NCI-H2107 treated with DMSO at 0.1 percent for 48 hours (cell line): ENCODE measurements around the gene RNF227.
"Not testable (repeated sequence)": the region's sequence is repeated elsewhere in the genome, so short reads cannot be mapped to it uniquely, and the experiment has no call there.

Source experiments
- DNase-seq: peaks from one replicate; lab custom pipeline; 2025; ENCODE audit not compliant: unreplicated experiment; lab: John Stamatoyannopoulos, UW

The RNF227 gene

GRCh38 chr17:7915611-7916384 is at the start of gene RNF227:
TSS of gene RNF227 (minus strand) at chr17:7916289. CDS start at chr17:7916195, 94 bp downstream.
- DNase-seq, result peak; percentile 87

- no peak for DNase-seq
Measured at GRCh38 chr17:7961421-7961820, 45.3 kb upstream of the RNF227 start.

GRCh38 chr17:7959503-7960253 is 43.6 kb upstream of the RNF227 start:
- DNase-seq, result no peak

DNA sequence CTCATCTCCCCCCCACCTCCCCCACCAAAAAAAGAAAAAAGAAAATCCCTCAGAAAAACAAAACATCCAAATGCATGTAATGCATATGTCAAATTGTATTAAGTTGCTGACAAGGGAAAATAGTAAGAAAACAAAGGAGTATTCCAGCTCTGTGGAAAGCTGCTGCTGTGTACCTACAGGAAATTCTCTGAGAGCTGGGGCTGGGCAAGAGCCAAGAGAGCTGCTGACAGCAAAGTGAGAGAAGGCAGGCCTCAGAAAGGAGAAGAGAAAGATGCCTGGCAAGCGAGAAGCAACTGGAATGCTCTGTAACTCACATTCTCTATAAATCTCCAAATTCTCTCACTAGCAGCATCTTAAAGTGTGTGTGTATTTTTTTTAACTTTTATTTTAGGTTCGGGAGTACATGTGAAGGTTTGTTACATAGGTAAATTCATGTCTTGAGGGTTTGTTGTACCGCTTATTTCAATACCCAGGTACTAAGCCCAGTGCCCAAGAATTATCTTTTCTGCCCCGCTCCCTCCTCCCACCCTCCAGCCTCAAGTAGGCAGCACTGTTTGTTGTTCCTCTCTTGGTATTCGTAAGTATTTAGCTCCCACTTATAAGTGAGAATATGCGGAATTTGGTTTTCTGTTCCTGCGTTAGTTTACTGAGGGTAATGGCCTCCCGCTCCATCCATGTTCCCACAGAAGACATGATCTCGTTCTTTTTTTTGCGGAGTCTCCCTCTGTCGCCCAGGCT is 40.3 kb upstream of the RNF227 start:
- DNase-seq, result no peak

DNA sequence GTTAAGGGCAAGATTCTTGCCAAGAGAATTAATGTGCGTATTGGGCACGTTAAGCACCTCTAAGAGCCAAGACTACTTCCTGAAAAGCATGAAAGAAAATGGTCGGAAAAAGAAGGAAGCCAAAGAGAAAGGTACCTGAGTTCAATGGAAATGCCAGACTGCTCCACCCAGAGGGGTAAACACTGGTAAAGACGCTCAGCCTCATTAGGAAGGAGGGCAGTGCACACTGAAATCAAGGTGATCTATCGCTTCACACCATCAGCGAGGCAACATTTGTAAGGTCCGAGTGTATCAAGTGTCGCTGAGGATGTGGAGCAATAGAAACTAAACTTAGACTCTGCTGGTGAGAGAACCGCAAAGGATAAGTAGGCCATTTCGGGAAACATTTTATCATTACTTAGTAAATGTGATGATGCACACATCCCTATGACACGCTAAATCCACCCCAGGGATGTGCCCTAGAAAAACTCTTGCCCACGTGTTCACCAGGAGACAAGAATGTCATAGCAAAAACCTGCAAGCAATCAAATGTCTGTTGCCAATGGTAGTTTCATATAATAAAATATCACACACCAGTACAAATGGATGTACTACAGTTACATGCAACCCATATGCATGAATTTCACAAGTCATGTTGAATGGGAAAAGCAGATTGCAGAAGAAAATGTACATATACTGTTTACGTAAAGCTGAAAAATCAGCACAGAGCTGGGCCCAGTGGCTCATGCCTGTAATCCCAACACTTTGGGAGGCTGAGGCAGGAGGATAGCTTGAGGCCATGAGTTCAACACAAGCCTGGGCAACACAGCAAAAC is 39.5 kb upstream of the RNF227 start:
- DNase-seq, result no peak

DNA sequence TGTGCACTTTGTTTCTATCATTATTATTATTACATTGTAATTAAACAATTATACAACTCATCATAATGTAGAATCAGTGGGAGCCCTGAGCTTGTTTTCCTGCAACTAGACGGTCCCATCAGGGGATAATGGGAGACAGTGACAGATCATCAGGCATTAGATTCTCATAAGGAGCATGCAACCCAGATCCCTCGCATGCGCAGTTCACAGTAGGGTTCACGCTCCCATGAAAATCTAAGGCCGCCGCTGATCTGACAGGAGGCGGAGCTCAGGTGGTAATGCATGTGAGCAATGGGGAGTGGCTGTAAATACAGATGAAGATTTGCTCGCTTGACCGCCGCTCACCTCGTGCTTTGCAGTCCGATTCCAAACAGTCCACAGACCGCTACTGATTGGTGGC is 37.2 kb upstream of the RNF227 start:
- not testable (repeated sequence) for DNase-seq

GRCh38 chr17:7951143-7951792 is 35.2 kb upstream of the RNF227 start:
- DNase-seq, result no peak

DNA sequence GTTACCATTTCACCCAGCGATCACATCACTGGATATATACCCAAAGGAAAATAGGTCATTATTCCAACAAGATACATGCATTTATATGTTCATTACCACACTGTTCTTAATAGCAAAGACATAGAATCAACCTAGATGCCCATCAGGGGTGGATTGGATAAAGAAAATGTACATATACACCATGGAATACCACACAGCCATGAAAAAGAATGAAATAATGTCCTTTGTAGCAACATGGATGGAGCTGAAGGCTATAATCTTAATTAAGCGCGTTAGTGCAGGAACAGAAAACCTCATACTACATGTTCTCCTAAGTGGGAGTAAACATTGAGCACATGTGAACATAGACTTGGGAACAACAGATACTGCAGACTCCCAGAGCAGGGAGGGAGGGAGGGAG is 34.5 kb upstream of the RNF227 start:
- DNase-seq, result no peak

DNA sequence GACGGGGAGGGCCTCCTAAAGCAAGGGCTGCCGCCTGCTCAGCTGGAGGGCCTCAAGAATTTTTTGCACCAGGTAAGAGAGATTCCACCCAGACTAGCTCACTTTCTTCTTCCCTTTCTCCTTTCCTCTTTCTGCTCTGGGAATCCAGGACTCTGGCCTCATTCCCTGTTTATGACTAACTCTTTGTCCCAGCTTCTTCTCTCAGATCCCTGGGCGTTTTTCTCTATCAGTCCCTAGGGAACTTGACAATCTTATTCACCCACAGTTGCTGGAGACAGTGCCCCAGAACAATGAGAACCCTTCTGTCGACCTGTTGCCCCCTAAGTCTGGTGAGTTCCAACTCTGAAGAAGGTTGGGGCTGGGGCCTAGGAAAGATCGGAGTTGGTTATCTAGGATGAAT is 31.6 kb upstream of the RNF227 start:
- no peak for DNase-seq

- no peak for DNase-seq
Measured at GRCh38 chr17:7946441-7946840, 30.4 kb upstream of the RNF227 start.

GRCh38 chr17:7945651-7946050 is 29.6 kb upstream of the RNF227 start:
- no peak for DNase-seq

DNA sequence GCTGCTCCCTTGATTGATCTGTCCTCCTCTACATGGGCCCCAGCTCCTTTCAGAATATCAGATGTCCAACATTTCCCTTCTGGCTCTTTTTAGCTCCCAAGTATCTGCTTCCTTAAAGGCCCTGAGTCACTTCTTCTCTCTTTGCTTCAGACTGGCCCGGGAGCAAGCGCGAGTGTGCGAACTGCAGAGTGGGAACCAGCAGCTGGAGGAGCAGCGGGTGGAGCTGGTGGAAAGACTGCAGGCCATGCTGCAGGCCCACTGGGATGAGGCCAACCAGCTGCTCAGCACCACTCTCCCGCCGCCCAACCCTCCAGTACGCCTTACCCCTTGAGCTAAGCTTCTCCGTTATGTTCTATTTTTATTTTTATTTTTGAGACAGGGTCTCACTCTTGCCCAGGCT is 28.2 kb upstream of the RNF227 start:
- no peak for DNase-seq

DNA sequence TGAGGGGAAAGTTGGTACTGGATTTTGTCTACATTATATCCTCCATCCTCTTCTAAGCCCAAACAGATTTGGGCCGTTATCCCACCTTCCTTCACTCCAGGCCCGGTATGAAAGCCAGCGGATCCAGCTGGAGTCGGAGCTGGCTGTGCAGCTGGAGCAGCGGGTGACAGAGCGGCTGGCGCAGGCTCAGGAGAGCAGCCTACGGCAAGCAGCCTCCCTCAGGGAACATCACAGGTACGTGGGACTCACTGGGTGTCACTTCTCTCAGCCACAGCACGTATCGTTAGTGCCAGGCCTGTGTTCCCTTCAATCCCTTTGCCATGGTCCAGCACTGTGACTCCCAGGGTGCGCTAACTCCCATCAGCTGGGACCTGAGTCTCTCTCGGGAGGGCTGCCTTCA is 27.2 kb upstream of the RNF227 start:
- DNase-seq, result no peak

- no peak for DNase-seq
Measured at GRCh38 chr17:7940743-7941142, 24.7 kb upstream of the RNF227 start.

- no peak for DNase-seq
Measured at GRCh38 chr17:7940034-7940433, 23.9 kb upstream of the RNF227 start.

- DNase-seq, result no peak
Measured at GRCh38 chr17:7935859-7936258, 19.8 kb upstream of the RNF227 start.

- DNase-seq, result no peak
Measured at GRCh38 chr17:7932949-7933348, 16.9 kb upstream of the RNF227 start.

GRCh38 chr17:7932483-7932891 is 16.4 kb upstream of the RNF227 start:
- no peak for DNase-seq

DNA sequence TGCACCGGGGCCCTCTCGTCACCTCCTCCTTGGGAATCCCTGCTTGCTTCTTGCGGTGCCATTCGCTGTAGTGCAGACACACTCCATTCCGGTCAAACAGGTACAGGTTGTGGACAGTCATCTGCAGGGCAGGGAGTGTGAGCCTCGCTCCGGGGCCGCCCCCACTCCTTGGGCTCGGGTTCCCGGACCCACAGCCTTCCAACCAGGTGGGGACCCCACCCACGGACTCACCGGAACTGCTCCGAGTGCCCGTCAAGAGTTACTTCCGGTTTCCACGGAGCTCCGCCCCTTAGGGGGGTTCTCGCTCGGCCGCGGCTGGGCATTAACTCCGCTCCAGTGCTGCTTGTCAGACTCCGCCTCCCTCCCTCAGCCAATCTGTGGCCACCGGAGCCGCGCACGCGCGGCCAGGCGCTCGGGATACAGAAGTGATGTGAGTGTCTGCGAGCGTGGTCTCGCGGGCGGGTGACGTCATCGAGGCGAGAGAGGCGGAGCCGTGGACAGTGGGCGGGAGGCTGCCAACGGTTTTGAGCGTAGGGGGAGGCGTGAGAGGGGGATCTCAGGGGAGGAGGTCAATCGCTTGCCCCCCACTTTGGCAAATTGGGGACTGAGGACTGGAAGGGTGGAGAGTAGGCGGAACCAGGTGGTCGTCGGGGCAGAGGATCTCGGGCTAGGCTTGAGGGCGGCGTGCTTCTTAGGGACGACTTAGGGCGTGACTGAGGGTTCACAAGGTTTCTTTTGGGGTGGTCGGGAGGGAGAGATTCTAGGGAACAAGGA is 15.8 kb upstream of the RNF227 start, which contains the start of the genes CNTROB and TRAPPC1:
TSS of gene CNTROB (plus strand) at position 498 of the 774 bp plus-strand sequence. CDS start 874 bp downstream, outside the sequence.
TSS of gene TRAPPC1 (minus strand) at position 238 of the 774 bp plus-strand sequence. CDS start at position 121, 117 bp downstream.
- peak; percentile 89 for DNase-seq
